OCI-LY1 (cell line): ENCODE data around the gene EIF2S1.

Experiments used
- CTCF ChIP-seq: fragments of 200-600 bp; sonication (generic), shearing (Covaris generic); IDR thresholded peaks from 2 replicates; pipeline ENCODE4 v1.5.1; 2017; ENCODE audit warnings: mild to moderate bottlenecking, antibody characterized with exemption, low read length, moderate library complexity, mixed read lengths
- EZH2 ChIP-seq: fragments of 200-600 bp; sonication (generic), shearing (Covaris generic); IDR thresholded peaks from 2 replicates; pipeline ENCODE4 v1.8.0; 2017; ENCODE audit warnings: borderline replicate concordance, mixed run types, mild to moderate bottlenecking, antibody characterized with exemption, low read length, moderate library complexity, mixed read lengths

DNA sequence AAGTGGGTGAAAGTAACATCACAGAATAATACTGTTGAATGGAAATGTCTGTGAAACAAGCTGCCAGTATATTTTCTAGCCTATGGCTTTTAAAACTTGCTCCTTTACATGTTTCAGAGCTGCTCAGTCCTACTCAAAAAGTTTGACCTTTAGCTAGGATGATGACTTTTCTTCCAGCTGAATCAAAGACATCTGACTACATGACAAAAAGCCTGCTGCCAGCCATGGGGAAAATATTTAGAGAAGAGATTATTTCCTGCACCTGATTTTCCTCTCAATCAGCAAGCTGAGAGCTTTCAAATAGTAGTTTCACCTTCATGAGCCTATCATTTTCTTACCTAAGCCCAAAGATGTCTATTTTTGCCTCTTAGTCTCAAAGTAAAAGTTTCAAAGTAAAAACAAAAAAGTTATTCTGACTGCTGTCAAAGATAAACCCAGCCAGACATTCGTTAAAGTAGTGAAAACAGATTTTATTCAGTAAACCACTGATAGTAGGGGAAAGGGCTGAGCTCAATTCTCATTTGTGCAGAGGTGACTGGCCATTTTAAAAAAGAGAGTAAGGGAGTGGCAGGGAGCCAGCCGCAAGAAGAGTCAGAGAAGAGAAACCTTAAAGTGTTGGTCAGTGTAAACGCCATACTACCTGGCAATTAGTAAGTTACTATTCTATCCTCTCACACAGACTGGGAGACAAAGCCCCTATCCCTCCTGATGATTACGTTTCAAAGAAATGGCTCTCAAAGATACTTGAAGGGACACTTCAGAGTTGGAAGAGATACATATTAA lies 2.8 kb upstream of the EIF2S1 start:
- TF ChIP-seq CTCF (no peak), EZH2 (no peak)
